Frontal cortex (tissue), 4 donors: ENCODE results near the gene MUC4. TPM values are rescaled to one million over a fixed set of nuclear protein-coding genes. Genes with fewer than 3 reads are reported as not detected.
"Not testable (repeated sequence)": the region's sequence is repeated elsewhere in the genome, so short reads cannot be mapped to it uniquely, and the experiment has no call there.

Experiments used
- DNase-seq, 2 donors: peaks; one replicate each; pipeline ENCODE4 v3.0.0; 2012; ENCODE audit warnings: low spot score in 2 of 2
- FAIRE-seq: peaks from 2 replicates; lab custom pipeline; 2012; peaks lifted over from hg19 to GRCh38; lab: Jason Lieb, UNC
- total RNA-seq: library from RNA; depleted of rRNA; stranded (reverse); fragments of >200 nt; gene quantifications from one replicate; pipeline ENCODE4 v1.2.3, GENCODE V29; 2014
- donor health status: control.
- donor health status: control.
- donor health status: control.

MUC4 gene
- total RNA-seq, 1 donor from 2014 or later, result 0.41 TPM

GRCh38 chr3:195836476-195837135 lies 24.9 kb upstream of the MUC4 start:
- FAIRE-seq (no peak), DNase-seq (no peak)

GRCh38 chr3:195835791-195836190 lies 24.1 kb upstream of the MUC4 start:
- FAIRE-seq, result no peak
- DNase-seq, result no peak

- FAIRE-seq (no peak), DNase-seq (no peak)
Observed at GRCh38 chr3:195834675-195835583, 23.2 kb upstream of the MUC4 start.

GRCh38 chr3:195829897-195830254 lies 18.1 kb upstream of the MUC4 start:
- DNase-seq (no peak), FAIRE-seq (no peak)

- FAIRE-seq, result no peak
- no peak for DNase-seq
Observed at GRCh38 chr3:195828762-195829161, 17.0 kb upstream of the MUC4 start.

GRCh38 chr3:195825857-195826804 lies 14.4 kb upstream of the MUC4 start:
- FAIRE-seq, result no peak
- no peak for DNase-seq

GRCh38 chr3:195825191-195825588 lies 13.5 kb upstream of the MUC4 start:
- no peak for FAIRE-seq
- no peak for DNase-seq

- FAIRE-seq, DNase-seq: not testable (repeated sequence)
Observed at GRCh38 chr3:195824425-195825190, 12.9 kb upstream of the MUC4 start.

GRCh38 chr3:195823999-195824398 lies 12.3 kb upstream of the MUC4 start:
- DNase-seq (no peak), FAIRE-seq (no peak)

GRCh38 chr3:195823280-195823679 lies 11.6 kb upstream of the MUC4 start:
- no peak for FAIRE-seq
- no peak for DNase-seq

- FAIRE-seq, result no peak
- DNase-seq, result no peak
Observed at GRCh38 chr3:195822131-195822696, 10.5 kb upstream of the MUC4 start.

- DNase-seq (no peak), FAIRE-seq (no peak)
Observed at GRCh38 chr3:195821403-195822130, 9.8 kb upstream of the MUC4 start.

GRCh38 chr3:195820901-195821300 lies 9.2 kb upstream of the MUC4 start:
- no peak for DNase-seq
- FAIRE-seq, result no peak

GRCh38 chr3:195820186-195820585 lies 8.5 kb upstream of the MUC4 start:
- FAIRE-seq (no peak), DNase-seq (no peak)

- FAIRE-seq (no peak), DNase-seq (no peak)
Observed at GRCh38 chr3:195818301-195818700, 6.6 kb upstream of the MUC4 start.

- DNase-seq, result no peak
- FAIRE-seq, result no peak
Observed at GRCh38 chr3:195817578-195818135, 5.9 kb upstream of the MUC4 start.

GRCh38 chr3:195816276-195816913 lies 4.7 kb upstream of the MUC4 start:
- not testable (repeated sequence) for FAIRE-seq

More at GRCh38 chr3:195816276-195816913, 4.7 kb upstream of the MUC4 start:
- not testable (repeated sequence) for DNase-seq
